ENCODE measurements around the gene TENM4.

TENM4 gene

GRCh38 chr11:78730267-78730824, 710.5 kb downstream of the TENM4 start:
- no peak overlapping the region for H3K27ac ChIP-seq (ENCODE audit: low read depth, low read length)
- peaks cover 0 to 27% (median 15%) of the 10 kb centered on the region in 5 donors for H3K4me1 ChIP-seq (ENCODE audit: control insufficient read depth in 5 of 5, insufficient read depth in 5 of 5, low read length in 5 of 5)
- no peaks in the 10 kb centered on the region for H3K9me3 ChIP-seq (ENCODE audit: control insufficient read depth in 5 of 5, low read length in 5 of 5)
- H3K27me3 ChIP-seq (ENCODE audit: control insufficient read depth in 5 of 5, insufficient read depth in 4 of 5, low read length in 5 of 5), result no peaks in the 10 kb centered on the region
- H3K9ac ChIP-seq (ENCODE audit: low read length in 5 of 5), result no peak overlapping the region
- peaks cover 0 to 5% (median 0%) of the 10 kb centered on the region in 5 donors for H3K36me3 ChIP-seq (ENCODE audit: control insufficient read depth in 5 of 5, insufficient read depth in 5 of 5, low read length in 5 of 5)
- no peak overlapping the region for H3K4me3 ChIP-seq (ENCODE audit: low read depth in 1 of 5, low read length in 5 of 5)

GRCh38 chr11:78727816-78728215, 713.0 kb downstream of the TENM4 start:
- no peak overlapping the region for H3K4me3 ChIP-seq (ENCODE audit: low read depth in 1 of 5, low read length in 5 of 5)
- H3K27me3 ChIP-seq (ENCODE audit: control insufficient read depth in 5 of 5, insufficient read depth in 4 of 5, low read length in 5 of 5), result no peaks in the 10 kb centered on the region
- no peak overlapping the region for H3K27ac ChIP-seq (ENCODE audit: low read depth, low read length)
- no peak overlapping the region for H3K9ac ChIP-seq (ENCODE audit: low read length in 5 of 5)
- H3K36me3 ChIP-seq (ENCODE audit: control insufficient read depth in 5 of 5, insufficient read depth in 5 of 5, low read length in 5 of 5), result peaks cover 0 to 14% (median 6%) of the 10 kb centered on the region in 5 donors
- peaks cover 0 to 22% (median 15%) of the 10 kb centered on the region in 5 donors for H3K4me1 ChIP-seq (ENCODE audit: control insufficient read depth in 5 of 5, insufficient read depth in 5 of 5, low read length in 5 of 5)
- H3K9me3 ChIP-seq (ENCODE audit: control insufficient read depth in 5 of 5, low read length in 5 of 5), result no peaks in the 10 kb centered on the region

GRCh38 chr11:78725200-78725599, 715.6 kb downstream of the TENM4 start:
- Histone ChIP-seq H3K27ac (ENCODE audit: low read depth, low read length) (no peak overlapping the region), H3K4me1 (ENCODE audit: control insufficient read depth in 5 of 5, insufficient read depth in 5 of 5, low read length in 5 of 5) (no peaks in the 10 kb centered on the region), H3K36me3 (ENCODE audit: control insufficient read depth in 5 of 5, insufficient read depth in 5 of 5, low read length in 5 of 5) (peaks cover 4 to 29% (median 15%) of the 10 kb centered on the region in 5 donors)

GRCh38 chr11:78722786-78723185, 718.0 kb downstream of the TENM4 start:
- Histone ChIP-seq H3K27ac (ENCODE audit: low read depth, low read length) (no peak overlapping the region), H3K9ac (ENCODE audit: low read length in 5 of 5) (no peak overlapping the region), H3K4me3 (ENCODE audit: low read depth in 1 of 5, low read length in 5 of 5) (no peak overlapping the region)

More at GRCh38 chr11:78725200-78725599, 715.6 kb downstream of the TENM4 start:
- H3K4me3 ChIP-seq (ENCODE audit: low read depth in 1 of 5, low read length in 5 of 5), result no peak overlapping the region
- no peaks in the 10 kb centered on the region for H3K9me3 ChIP-seq (ENCODE audit: control insufficient read depth in 5 of 5, low read length in 5 of 5)
- H3K9ac ChIP-seq (ENCODE audit: low read length in 5 of 5), result no peak overlapping the region
- no peaks in the 10 kb centered on the region for H3K27me3 ChIP-seq (ENCODE audit: control insufficient read depth in 5 of 5, insufficient read depth in 4 of 5, low read length in 5 of 5)

GRCh38 chr11:78720281-78720989, 720.4 kb downstream of the TENM4 start:
- H3K27ac ChIP-seq (ENCODE audit: low read depth, low read length), result no peak overlapping the region
- H3K9me3 ChIP-seq (ENCODE audit: control insufficient read depth in 5 of 5, low read length in 5 of 5), result no peaks in the 10 kb centered on the region
- H3K9ac ChIP-seq (ENCODE audit: low read length in 5 of 5), result no peak overlapping the region
- no peaks in the 10 kb centered on the region for H3K27me3 ChIP-seq (ENCODE audit: control insufficient read depth in 5 of 5, insufficient read depth in 4 of 5, low read length in 5 of 5)
- no peaks in the 10 kb centered on the region for H3K4me1 ChIP-seq (ENCODE audit: control insufficient read depth in 5 of 5, insufficient read depth in 5 of 5, low read length in 5 of 5)
- H3K36me3 ChIP-seq (ENCODE audit: control insufficient read depth in 5 of 5, insufficient read depth in 5 of 5, low read length in 5 of 5), result peaks cover 4 to 25% (median 15%) of the 10 kb centered on the region in 5 donors
- no peak overlapping the region for H3K4me3 ChIP-seq (ENCODE audit: low read depth in 1 of 5, low read length in 5 of 5)

More at GRCh38 chr11:78722786-78723185, 718.0 kb downstream of the TENM4 start:
- no peaks in the 10 kb centered on the region for H3K27me3 ChIP-seq (ENCODE audit: control insufficient read depth in 5 of 5, insufficient read depth in 4 of 5, low read length in 5 of 5)
- no peaks in the 10 kb centered on the region for H3K4me1 ChIP-seq (ENCODE audit: control insufficient read depth in 5 of 5, insufficient read depth in 5 of 5, low read length in 5 of 5)
- H3K9me3 ChIP-seq (ENCODE audit: control insufficient read depth in 5 of 5, low read length in 5 of 5), result no peaks in the 10 kb centered on the region
- H3K36me3 ChIP-seq (ENCODE audit: control insufficient read depth in 5 of 5, insufficient read depth in 5 of 5, low read length in 5 of 5), result peaks cover 4 to 29% (median 15%) of the 10 kb centered on the region in 5 donors

DNA sequence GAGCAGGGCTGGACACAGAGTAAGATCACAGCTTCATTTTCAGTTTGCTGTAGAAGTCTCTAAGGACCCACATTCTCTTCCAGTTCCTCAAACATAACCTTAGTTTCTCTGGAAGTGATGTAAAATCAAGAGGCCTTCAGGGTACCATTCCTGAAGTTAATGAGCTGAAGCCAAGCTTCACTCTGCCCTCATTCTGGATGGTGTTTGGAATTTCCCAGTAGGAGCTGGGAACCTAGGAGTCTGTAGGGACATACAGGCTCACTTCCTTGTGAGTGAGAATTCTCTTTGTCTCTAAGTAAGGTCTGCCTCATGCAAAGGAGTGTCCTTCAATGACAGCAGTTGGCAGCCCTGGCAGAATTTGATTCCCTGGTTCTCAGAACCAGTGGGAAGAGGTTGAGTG, 723.8 kb downstream of the TENM4 start:
- Histone ChIP-seq H3K36me3 (ENCODE audit: control insufficient read depth in 5 of 5, insufficient read depth in 5 of 5, low read length in 5 of 5) (peaks cover 0 to 8% (median 4%) of the 10 kb centered on the region in 5 donors), H3K4me1 (ENCODE audit: control insufficient read depth in 5 of 5, insufficient read depth in 5 of 5, low read length in 5 of 5) (no peaks in the 10 kb centered on the region), H3K9ac (ENCODE audit: low read length in 5 of 5) (no peak overlapping the region), H3K9me3 (ENCODE audit: control insufficient read depth in 5 of 5, low read length in 5 of 5) (no peaks in the 10 kb centered on the region), H3K4me3 (ENCODE audit: low read depth in 1 of 5, low read length in 5 of 5) (no peak overlapping the region), H3K27me3 (ENCODE audit: control insufficient read depth in 5 of 5, insufficient read depth in 4 of 5, low read length in 5 of 5) (no peaks in the 10 kb centered on the region), H3K27ac (ENCODE audit: low read depth, low read length) (no peak overlapping the region)

DNA sequence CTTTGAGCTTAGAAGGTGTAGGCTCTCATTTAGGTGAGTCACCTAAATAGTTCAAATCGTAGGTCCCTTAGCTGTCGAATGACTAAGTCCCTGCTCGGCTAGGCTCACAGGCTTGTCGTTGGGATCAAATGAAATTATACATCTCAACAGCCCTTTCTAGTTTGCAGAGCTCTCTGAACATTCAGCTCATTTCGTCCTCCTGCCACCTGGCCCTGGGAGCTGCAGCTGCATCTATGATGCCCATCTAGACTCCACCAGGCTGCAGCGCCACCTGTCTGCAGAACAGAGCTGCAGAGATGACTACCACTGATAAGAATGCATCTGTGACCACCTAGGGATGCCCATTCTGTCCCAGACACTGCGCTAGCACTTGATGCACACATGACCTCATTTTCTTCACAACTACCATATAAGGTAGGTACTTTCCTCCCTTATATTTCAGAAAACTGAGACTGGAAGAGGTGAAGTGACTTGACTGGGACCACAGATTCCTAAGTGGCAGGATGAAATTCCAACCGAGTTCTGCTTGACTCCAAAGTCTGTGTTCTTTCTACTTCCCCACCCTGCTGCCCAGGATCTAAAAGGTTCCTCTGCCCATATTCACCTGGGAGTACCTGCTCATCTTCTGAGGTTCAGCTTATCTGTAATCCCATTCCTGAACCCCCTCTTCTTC, 725.1 kb downstream of the TENM4 start:
- Histone ChIP-seq H3K4me3 (ENCODE audit: low read depth in 1 of 5, low read length in 5 of 5) (no peak overlapping the region), H3K9me3 (ENCODE audit: control insufficient read depth in 5 of 5, low read length in 5 of 5) (no peaks in the 10 kb centered on the region), H3K27ac (ENCODE audit: low read depth, low read length) (no peak overlapping the region), H3K9ac (ENCODE audit: low read length in 5 of 5) (no peak overlapping the region), H3K27me3 (ENCODE audit: control insufficient read depth in 5 of 5, insufficient read depth in 4 of 5, low read length in 5 of 5) (no peaks in the 10 kb centered on the region), H3K36me3 (ENCODE audit: control insufficient read depth in 5 of 5, insufficient read depth in 5 of 5, low read length in 5 of 5) (peaks cover 0 to 3% (median 0%) of the 10 kb centered on the region in 5 donors), H3K4me1 (ENCODE audit: control insufficient read depth in 5 of 5, insufficient read depth in 5 of 5, low read length in 5 of 5) (no peaks in the 10 kb centered on the region)

- H3K4me1 ChIP-seq (ENCODE audit: control insufficient read depth in 5 of 5, insufficient read depth in 5 of 5, low read length in 5 of 5), result no peaks in the 10 kb centered on the region
- no peak overlapping the region for H3K4me3 ChIP-seq (ENCODE audit: low read depth in 1 of 5, low read length in 5 of 5)
- peaks cover 0 to 3% (median 0%) of the 10 kb centered on the region in 5 donors for H3K36me3 ChIP-seq (ENCODE audit: control insufficient read depth in 5 of 5, insufficient read depth in 5 of 5, low read length in 5 of 5)
- H3K9me3 ChIP-seq (ENCODE audit: control insufficient read depth in 5 of 5, low read length in 5 of 5), result no peaks in the 10 kb centered on the region
- H3K27ac ChIP-seq (ENCODE audit: low read depth, low read length), result no peak overlapping the region
- H3K27me3 ChIP-seq (ENCODE audit: control insufficient read depth in 5 of 5, insufficient read depth in 4 of 5, low read length in 5 of 5), result no peaks in the 10 kb centered on the region
- H3K9ac ChIP-seq (ENCODE audit: low read length in 5 of 5), result no peak overlapping the region
Measured at GRCh38 chr11:78714539-78714938, 726.3 kb downstream of the TENM4 start.

DNA sequence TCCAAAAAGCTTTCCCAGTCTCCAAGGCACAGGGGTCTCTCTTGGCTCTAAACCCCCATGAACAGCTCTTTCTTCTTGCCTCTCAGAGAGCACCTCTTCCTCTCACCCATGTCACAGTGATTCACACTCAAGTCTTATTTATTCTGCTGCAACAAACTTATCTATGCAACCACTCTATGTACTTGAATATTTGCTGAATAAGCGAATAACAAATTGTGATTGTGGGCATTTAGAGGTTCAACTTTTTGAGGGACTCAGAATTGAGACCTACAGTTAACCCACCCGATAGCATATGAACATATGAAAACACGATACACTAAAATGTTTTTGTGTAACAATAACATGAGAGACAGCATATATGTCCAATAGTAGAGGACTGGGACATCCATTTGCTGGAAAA, 729.1 kb downstream of the TENM4 start:
- Histone ChIP-seq H3K4me1 (ENCODE audit: control insufficient read depth in 5 of 5, insufficient read depth in 5 of 5, low read length in 5 of 5) (no peaks in the 10 kb centered on the region), H3K9ac (ENCODE audit: low read length in 5 of 5) (no peak overlapping the region), H3K4me3 (ENCODE audit: low read depth in 1 of 5, low read length in 5 of 5) (no peak overlapping the region), H3K36me3 (ENCODE audit: control insufficient read depth in 5 of 5, insufficient read depth in 5 of 5, low read length in 5 of 5) (peaks cover 9 to 16% (median 13%) of the 10 kb centered on the region in 5 donors), H3K27me3 (ENCODE audit: control insufficient read depth in 5 of 5, insufficient read depth in 4 of 5, low read length in 5 of 5) (no peaks in the 10 kb centered on the region), H3K9me3 (ENCODE audit: control insufficient read depth in 5 of 5, low read length in 5 of 5) (no peaks in the 10 kb centered on the region), H3K27ac (ENCODE audit: low read depth, low read length) (no peak overlapping the region)

GRCh38 chr11:78710417-78710816, 730.4 kb downstream of the TENM4 start:
- Histone ChIP-seq H3K9me3 (ENCODE audit: control insufficient read depth in 5 of 5, low read length in 5 of 5) (no peaks in the 10 kb centered on the region), H3K27me3 (ENCODE audit: control insufficient read depth in 5 of 5, insufficient read depth in 4 of 5, low read length in 5 of 5) (no peaks in the 10 kb centered on the region), H3K4me3 (ENCODE audit: low read depth in 1 of 5, low read length in 5 of 5) (no peak overlapping the region), H3K9ac (ENCODE audit: low read length in 5 of 5) (no peak overlapping the region), H3K36me3 (ENCODE audit: control insufficient read depth in 5 of 5, insufficient read depth in 5 of 5, low read length in 5 of 5) (peaks cover 9 to 25% (median 18%) of the 10 kb centered on the region in 5 donors), H3K27ac (ENCODE audit: low read depth, low read length) (no peak overlapping the region), H3K4me1 (ENCODE audit: control insufficient read depth in 5 of 5, insufficient read depth in 5 of 5, low read length in 5 of 5) (no peaks in the 10 kb centered on the region)

All from subcutaneous abdominal adipose tissue (tissue), 5 donors.